ENCODE measurements around the gene KRTAP13-1.

The KRTAP13-1 gene

DNA sequence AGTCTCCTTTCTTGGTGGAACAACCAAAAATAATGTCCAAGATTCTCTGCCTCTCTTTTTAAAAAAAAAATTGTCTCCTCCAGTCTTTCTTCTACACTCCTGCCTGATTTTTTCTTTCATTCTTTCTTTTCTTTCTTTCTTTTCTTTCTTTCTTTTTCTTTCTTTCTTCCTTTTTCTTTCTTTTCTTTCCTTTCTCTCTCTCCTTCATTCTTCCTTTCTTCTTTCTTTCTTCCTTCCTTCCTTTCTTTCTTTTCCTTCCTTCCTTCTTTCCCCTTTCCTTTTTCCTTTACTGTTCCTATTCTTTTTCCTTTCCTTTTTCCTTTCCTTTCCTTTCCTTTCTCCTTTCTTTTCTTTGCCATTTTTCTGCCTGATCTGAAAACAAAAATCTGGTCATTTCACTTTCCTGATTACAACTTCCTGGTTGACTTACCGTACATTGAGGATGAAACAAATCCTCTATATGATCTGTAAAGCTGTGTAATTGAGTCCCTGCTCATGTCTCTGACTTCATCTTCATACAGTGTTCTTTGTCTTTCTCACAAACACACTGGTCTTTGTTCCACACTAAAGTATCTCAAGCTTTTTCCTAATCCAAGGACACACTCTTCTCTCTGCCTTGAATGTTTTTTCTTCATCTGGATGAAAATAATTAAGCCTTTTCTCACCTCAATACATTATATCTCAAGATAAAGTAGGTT lies 41.4 kb upstream of the KRTAP13-1 start:
- Histone ChIP-seq H3K9ac (ENCODE audit: low read length) (no peak overlapping the region), H3K4me2 (ENCODE audit: low read length) (no peak overlapping the region), H4K20me1 (ENCODE audit: insufficient read depth, low read length) (no peaks in the 10 kb centered on the region), H2AFZ (ENCODE audit: low read depth, low read length) (no peak overlapping the region), H3K36me3 (replicated peaks; ENCODE audit: low read depth, low read length) (no peaks in the 10 kb centered on the region), H3K9me3 (ENCODE audit: insufficient read depth, low read length) (no peaks in the 10 kb centered on the region), H3K79me2 (ENCODE audit: low read length) (no peaks in the 10 kb centered on the region), H3K4me1 (ENCODE audit: low read length) (no peaks in the 10 kb centered on the region), H3K4me3 (ENCODE audit: low read length) (no peak overlapping the region), H3K27me3 (ENCODE audit: low read depth, low read length) (no peaks in the 10 kb centered on the region), H3K27ac (ENCODE audit: low read length) (no peak overlapping the region)
- TF ChIP-seq, protein P1, sequence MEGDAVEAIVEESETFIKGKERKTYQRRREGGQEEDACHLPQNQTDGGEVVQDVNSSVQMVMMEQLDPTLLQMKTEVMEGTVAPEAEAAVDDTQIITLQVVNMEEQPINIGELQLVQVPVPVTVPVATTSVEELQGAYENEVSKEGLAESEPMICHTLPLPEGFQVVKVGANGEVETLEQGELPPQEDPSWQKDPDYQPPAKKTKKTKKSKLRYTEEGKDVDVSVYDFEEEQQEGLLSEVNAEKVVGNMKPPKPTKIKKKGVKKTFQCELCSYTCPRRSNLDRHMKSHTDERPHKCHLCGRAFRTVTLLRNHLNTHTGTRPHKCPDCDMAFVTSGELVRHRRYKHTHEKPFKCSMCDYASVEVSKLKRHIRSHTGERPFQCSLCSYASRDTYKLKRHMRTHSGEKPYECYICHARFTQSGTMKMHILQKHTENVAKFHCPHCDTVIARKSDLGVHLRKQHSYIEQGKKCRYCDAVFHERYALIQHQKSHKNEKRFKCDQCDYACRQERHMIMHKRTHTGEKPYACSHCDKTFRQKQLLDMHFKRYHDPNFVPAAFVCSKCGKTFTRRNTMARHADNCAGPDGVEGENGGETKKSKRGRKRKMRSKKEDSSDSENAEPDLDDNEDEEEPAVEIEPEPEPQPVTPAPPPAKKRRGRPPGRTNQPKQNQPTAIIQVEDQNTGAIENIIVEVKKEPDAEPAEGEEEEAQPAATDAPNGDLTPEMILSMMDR (IDR thresholded peaks at IDR 0.05; ENCODE audit: low read depth, low read length), result no peak
- no peak for TF ChIP-seq EZH2phosphoT487 (IDR thresholded peaks at IDR 0.05; ENCODE audit: low read depth)

DNA sequence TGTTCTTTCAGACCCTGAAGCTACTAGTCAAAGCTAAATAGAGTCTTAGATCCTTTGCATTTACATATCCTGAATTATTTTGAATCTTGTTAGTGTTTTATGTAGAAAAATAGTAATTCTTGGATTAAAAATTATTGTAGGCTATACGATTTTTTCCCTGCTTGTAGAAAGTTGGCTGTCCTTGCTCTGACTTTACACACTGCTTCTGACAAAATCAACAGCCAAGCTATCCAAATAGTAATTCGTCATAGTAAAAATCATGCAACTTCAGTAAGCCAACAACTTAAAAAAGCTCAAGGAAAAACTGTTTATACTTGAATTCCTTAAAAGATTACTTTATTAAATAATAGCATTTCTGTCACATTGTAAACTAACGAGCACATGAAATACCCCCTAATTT lies 39.9 kb upstream of the KRTAP13-1 start:
- TF ChIP-seq EZH2phosphoT487 (IDR thresholded peaks at IDR 0.05; ENCODE audit: low read depth), result no peak
- TF ChIP-seq, protein P1 (IDR thresholded peaks at IDR 0.05; ENCODE audit: low read depth, low read length), result no peak
- no peak overlapping the region for H3K9ac ChIP-seq (ENCODE audit: low read length)
- no peaks in the 10 kb centered on the region for H3K79me2 ChIP-seq (ENCODE audit: low read length)
- no peak overlapping the region for H3K4me2 ChIP-seq (ENCODE audit: low read length)
- H3K27me3 ChIP-seq (ENCODE audit: low read depth, low read length), result no peaks in the 10 kb centered on the region
- no peak overlapping the region for H2AFZ ChIP-seq (ENCODE audit: low read depth, low read length)
- no peak overlapping the region for H3K27ac ChIP-seq (ENCODE audit: low read length)
- H3K36me3 ChIP-seq (replicated peaks; ENCODE audit: low read depth, low read length), result no peaks in the 10 kb centered on the region
- H4K20me1 ChIP-seq (ENCODE audit: insufficient read depth, low read length), result no peaks in the 10 kb centered on the region
- no peaks in the 10 kb centered on the region for H3K9me3 ChIP-seq (ENCODE audit: insufficient read depth, low read length)
- H3K4me1 ChIP-seq (ENCODE audit: low read length), result no peaks in the 10 kb centered on the region
- H3K4me3 ChIP-seq (ENCODE audit: low read length), result no peak overlapping the region

DNA sequence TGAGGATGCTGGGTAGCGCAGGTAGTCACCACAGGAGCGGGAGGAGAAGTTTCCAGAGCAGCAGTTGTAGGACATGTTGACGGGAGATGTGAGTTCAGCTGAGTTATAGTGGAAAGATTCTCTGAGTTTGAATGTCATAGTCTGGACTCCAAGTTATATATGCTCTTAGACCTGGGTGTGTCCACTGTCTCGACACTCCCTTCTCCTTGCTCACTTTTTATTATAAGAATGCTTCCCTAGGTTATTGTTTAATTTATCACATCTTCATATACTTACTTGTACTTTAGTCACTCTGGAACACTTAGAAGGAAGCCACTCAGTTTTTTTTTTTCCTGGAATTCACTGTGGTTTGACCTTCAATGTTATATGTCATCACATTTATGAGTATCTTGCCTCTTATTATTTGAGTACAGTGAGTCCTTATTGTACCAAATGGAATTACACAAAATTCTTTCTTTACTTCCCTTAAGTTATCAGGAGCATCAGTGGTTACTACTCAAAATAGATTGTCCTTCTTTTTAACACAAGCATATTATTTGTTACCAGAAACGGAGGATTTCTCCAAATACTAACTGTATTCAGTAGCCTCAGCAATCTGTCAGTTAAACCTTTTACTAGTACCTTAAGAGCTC lies 23.6 kb upstream of the KRTAP13-1 start, which contains the start of gene KRTAP13-2:
Gene KRTAP13-2 (minus strand): TSS at position 133 of the 632 bp plus-strand sequence. CDS start 58 bp downstream, at position 75.
- no peak within 1 kb of the TSS for H3K9ac ChIP-seq (ENCODE audit: low read length)
- H3K4me3 ChIP-seq (ENCODE audit: low read length), result no peak within 1 kb of the TSS
- no peak within 1 kb of the TSS for H3K27ac ChIP-seq (ENCODE audit: low read length)
- no peak within 1 kb of the TSS for H3K4me2 ChIP-seq (ENCODE audit: low read length)
- TF ChIP-seq, protein P1 (IDR thresholded peaks at IDR 0.05; ENCODE audit: low read depth, low read length), result no peak
- no peak for TF ChIP-seq EZH2phosphoT487 (IDR thresholded peaks at IDR 0.05; ENCODE audit: low read depth)
- no peaks in the 10 kb centered on the region for H3K4me1 ChIP-seq (ENCODE audit: low read length)
- no peaks in the 10 kb centered on the region for H3K79me2 ChIP-seq (ENCODE audit: low read length)
- no peaks in the 10 kb centered on the region for H3K9me3 ChIP-seq (ENCODE audit: insufficient read depth, low read length)
- H3K27me3 ChIP-seq (ENCODE audit: low read depth, low read length), result no peaks in the 10 kb centered on the region
- H2AFZ ChIP-seq (ENCODE audit: low read depth, low read length), result no peak within 1 kb of the TSS
- no peaks in the 10 kb centered on the region for H3K36me3 ChIP-seq (replicated peaks; ENCODE audit: low read depth, low read length)
- no peaks in the 10 kb centered on the region for H4K20me1 ChIP-seq (ENCODE audit: insufficient read depth, low read length)

- no peaks in the 10 kb centered on the region; the same call in 1 of the 2 replicates for H3K4me1 ChIP-seq (ENCODE audit: low read length)
- no peaks in the 10 kb centered on the region for H3K36me3 ChIP-seq (replicated peaks; ENCODE audit: low read depth, low read length)
- no peak overlapping the region for H3K4me3 ChIP-seq (ENCODE audit: low read length)
- no peak overlapping the region for H3K9ac ChIP-seq (ENCODE audit: low read length)
- TF ChIP-seq, protein P1 (IDR thresholded peaks at IDR 0.05; ENCODE audit: low read depth, low read length), result no peak
- TF ChIP-seq EZH2phosphoT487 (IDR thresholded peaks at IDR 0.05; ENCODE audit: low read depth), result no peak
- no peaks in the 10 kb centered on the region for H4K20me1 ChIP-seq (ENCODE audit: insufficient read depth, low read length)
- no peak overlapping the region for H3K4me2 ChIP-seq (ENCODE audit: low read length)
- no peaks in the 10 kb centered on the region for H3K79me2 ChIP-seq (ENCODE audit: low read length)
- no peaks in the 10 kb centered on the region for H3K9me3 ChIP-seq (ENCODE audit: insufficient read depth, low read length)
- no peak overlapping the region for H2AFZ ChIP-seq (ENCODE audit: low read depth, low read length)
- H3K27ac ChIP-seq (ENCODE audit: low read length), result no peak overlapping the region
- no peaks in the 10 kb centered on the region for H3K27me3 ChIP-seq (ENCODE audit: low read depth, low read length)
Measured at GRCh38 chr21:30382201-30382600, 13.6 kb upstream of the KRTAP13-1 start.
